H1 (cell line): ENCODE measurements around the gene MFAP3. TPM values are rescaled to one million over a fixed set of nuclear protein-coding genes. Genes with fewer than 3 reads are reported as not detected.

Source experiments
- CTCF ChIA-PET: fragments of 300-600 bp; sonication (Branson Sonifier 250); formaldehyde crosslinking; loops from one replicate; lab custom pipeline; 2021; ENCODE audit not compliant: partially characterized antibody; lab: Charles Lee
- POLR2A ChIA-PET: fragments of 300-600 bp; sonication (Branson Sonifier 250); formaldehyde crosslinking; loops from one replicate; lab custom pipeline; 2021; ENCODE audit warnings: inconsistent platforms; ENCODE audit not compliant: partially characterized antibody; lab: Charles Lee
- DNase-seq, 2 experiments: peaks; one replicate each; pipeline versions ENCODE4 v3.0.0 to v3.0.0-alpha.2; 2010 to 2022; ENCODE audit warnings: low spot score in 2 of 2, low read depth in 1 of 2, mixed read lengths in 1 of 2
- FAIRE-seq: peaks from 2 replicates; lab custom pipeline; 2011; peaks lifted over from hg19 to GRCh38; lab: Jason Lieb, UNC
- H2AFZ ChIP-seq: 2 replicates; pipeline ENCODE4 v1.8.1; 2012; ENCODE audit warnings: low read length, inconsistent platforms
- H2AK5ac ChIP-seq: 2 replicates; pipeline ENCODE4 v1.6.1; 2013; ENCODE audit warnings: low read depth, low read length
- H2BK120ac ChIP-seq: replicated peaks from 2 replicates; pipeline ENCODE3; 2013; ENCODE audit warnings: low read depth, low read length, inconsistent platforms
- H2BK12ac ChIP-seq: 2 replicates; pipeline ENCODE4 v1.6.1; 2013; ENCODE audit warnings: low read depth, low read length
- H2BK15ac ChIP-seq: 2 replicates; pipeline ENCODE4 v1.6.1; 2013; ENCODE audit warnings: low read length
- H2BK20ac ChIP-seq: 2 replicates; pipeline ENCODE4 v1.6.1; 2013; ENCODE audit warnings: low read length
- H2BK5ac ChIP-seq: 2 replicates; pipeline ENCODE4 v1.6.1; 2013; ENCODE audit warnings: low read depth, low read length
- H3K14ac ChIP-seq: 2 replicates; pipeline ENCODE4 v1.6.1; 2013; ENCODE audit warnings: inconsistent platforms; ENCODE audit not compliant: insufficient read length
- H3K18ac ChIP-seq: 2 replicates; pipeline ENCODE4 v1.6.1; 2013; ENCODE audit warnings: low read length; ENCODE audit errors: extremely low read depth
- H3K23ac ChIP-seq: 2 replicates; pipeline ENCODE4 v1.6.1; 2013; ENCODE audit warnings: inconsistent platforms; ENCODE audit not compliant: insufficient read length
- H3K23me2 ChIP-seq: 2 replicates; pipeline ENCODE4 v1.6.1; 2013; ENCODE audit warnings: low read depth, low read length
- H3K27ac ChIP-seq: 2 replicates; pipeline ENCODE4 v1.6.1; 2011; ENCODE audit warnings: low read depth, low read length, inconsistent platforms
- H3K27me3 ChIP-seq, 4 experiments: replicated peaks in 1 of 4; 1 replicate in 1 of 4; 2 replicates in 3 of 4; pipeline versions ENCODE4 v1.6.1 to v1.8.1; 2011 to 2013; ENCODE audit warnings: low read length in 3 of 4, mild to moderate bottlenecking in 3 of 4, inconsistent platforms in 2 of 4, mixed read lengths in 2 of 4, moderate library complexity in 1 of 4; ENCODE audit not compliant: control insufficient read depth in 3 of 4, insufficient read depth in 3 of 4; ENCODE audit errors: extremely low read depth in 1 of 4
- H3K36me3 ChIP-seq, 4 experiments: 2 replicates each; pipeline versions ENCODE4 v1.6.1 to v1.8.1; 2011 to 2013; ENCODE audit warnings: mild to moderate bottlenecking in 4 of 4, low read length in 3 of 4, moderate library complexity in 2 of 4, control low read depth in 1 of 4, inconsistent platforms in 1 of 4; ENCODE audit not compliant: insufficient read depth in 4 of 4, control insufficient read depth in 2 of 4
- H3K4ac ChIP-seq: replicated peaks from 2 replicates; pipeline ENCODE3; 2013; ENCODE audit warnings: low read length, low read depth, mixed read lengths, inconsistent platforms; ENCODE audit not compliant: insufficient read length
- H3K4me1 ChIP-seq, 4 experiments: replicated peaks in 1 of 4; 1 replicate in 1 of 4; 2 replicates in 3 of 4; pipeline versions ENCODE4 v1.6.1 to v1.8.1; 2011 to 2013; ENCODE audit warnings: low read length in 3 of 4, inconsistent platforms in 2 of 4, mixed read lengths in 1 of 4; ENCODE audit not compliant: insufficient read depth in 4 of 4, control insufficient read depth in 3 of 4
- H3K4me2 ChIP-seq, 2 experiments: 2 replicates each; pipeline versions ENCODE4 v1.6.1 to v1.8.1; 2011 to 2013; ENCODE audit warnings: low read depth in 2 of 2, low read length in 2 of 2, control low read depth in 1 of 2, inconsistent platforms in 1 of 2, mild to moderate bottlenecking in 1 of 2; ENCODE audit not compliant: insufficient read depth in 1 of 2
- H3K4me3 ChIP-seq, 4 experiments: fragments of 200-600, 300-600 bp in 1 of 4; sonication (generic), shearing (Covaris generic), sonication (Bioruptor Twin) in 1 of 4; 2 replicates each; pipeline versions ENCODE4 v1.5.1 to v1.8.1; 2011 to 2016; ENCODE audit warnings: low read length in 4 of 4, low read depth in 3 of 4, control low read depth in 2 of 4, inconsistent platforms in 2 of 4, mild to moderate bottlenecking in 2 of 4, mixed read lengths in 1 of 4, moderate library complexity in 1 of 4; ENCODE audit not compliant: insufficient read depth in 2 of 4; ENCODE audit errors: extremely low read depth in 1 of 4
- H3K56ac ChIP-seq: replicated peaks from 2 replicates; pipeline ENCODE3; 2013; ENCODE audit warnings: low read depth, mild to moderate bottlenecking, mixed read lengths, low read length, inconsistent platforms; ENCODE audit not compliant: insufficient read length
- H3K79me1 ChIP-seq: 2 replicates; pipeline ENCODE4 v1.6.1; 2013; ENCODE audit warnings: low read depth, low read length, control low read depth
- H3K79me2 ChIP-seq, 2 experiments: 2 replicates each; pipeline versions ENCODE4 v1.6.1 to v1.8.1; 2012 to 2013; ENCODE audit warnings: low read length in 2 of 2, mild to moderate bottlenecking in 2 of 2, inconsistent platforms in 1 of 2; ENCODE audit not compliant: insufficient read depth in 2 of 2, control insufficient read depth in 1 of 2
- H3K9ac ChIP-seq, 4 experiments: replicated peaks in 1 of 4; 1 replicate in 1 of 4; 2 replicates in 3 of 4; pipeline versions ENCODE4 v1.6.1 to v1.8.1; 2011 to 2013; ENCODE audit warnings: low read depth in 3 of 4, low read length in 3 of 4, control low read depth in 2 of 4, mild to moderate bottlenecking in 2 of 4, moderate library complexity in 2 of 4, inconsistent platforms in 1 of 4; ENCODE audit errors: extremely low read depth in 1 of 4
- H3K9me3 ChIP-seq, 2 experiments: 2 replicates each; pipeline versions ENCODE4 v1.6.1 to v1.8.1; 2012 to 2013; ENCODE audit warnings: mild to moderate bottlenecking in 2 of 2, moderate library complexity in 2 of 2, control low read depth in 1 of 2, inconsistent platforms in 1 of 2, low read depth in 1 of 2, low read length in 1 of 2, mixed read lengths in 1 of 2; ENCODE audit not compliant: insufficient read depth in 2 of 2
- H4K20me1 ChIP-seq, 2 experiments: replicated peaks in 1 of 2; 2 replicates each; pipeline versions ENCODE3 to v1.8.1; 2011 to 2013; ENCODE audit warnings: inconsistent platforms in 2 of 2, low read length in 2 of 2, mild to moderate bottlenecking in 1 of 2; ENCODE audit not compliant: insufficient read depth in 2 of 2, control insufficient read depth in 1 of 2
- H4K5ac ChIP-seq: 2 replicates; pipeline ENCODE4 v1.6.1; 2013; ENCODE audit warnings: low read length, low read depth, mixed read lengths, inconsistent platforms; ENCODE audit not compliant: insufficient read length
- H4K8ac ChIP-seq: 2 replicates; pipeline ENCODE4 v1.8.0; 2013; ENCODE audit warnings: mild to moderate bottlenecking, moderate library complexity, low read length, inconsistent platforms; ENCODE audit not compliant: insufficient read depth; ENCODE audit errors: extremely low read depth
- H4K91ac ChIP-seq: replicated peaks from 2 replicates; pipeline ENCODE3; 2013; ENCODE audit warnings: low read length, mixed read lengths, inconsistent platforms; ENCODE audit not compliant: insufficient read length
- BACH1 ChIP-seq: IDR thresholded peaks from 2 replicates; pipeline ENCODE4 v1.6.1; 2012; ENCODE audit warnings: low read length, improper control_type of control experiment
- CBX5 ChIP-seq: fragments of 300-800, 300-1000 bp; sonication (generic); IDR thresholded peaks from 2 replicates; pipeline ENCODE4 v1.7.1; 2016; ENCODE audit warnings: antibody characterized with exemption, low read length, low read depth
- CBX8 ChIP-seq: fragments of 300-800, 300-1000 bp; sonication (generic); IDR thresholded peaks from 2 replicates; pipeline ENCODE4 v1.7.1; 2016; ENCODE audit warnings: low read depth, low read length, borderline replicate concordance
- EP300 ChIP-seq, 2 experiments: IDR thresholded peaks; 1 replicate in 1 of 2; 2 replicates in 1 of 2; pipeline ENCODE4 v1.6.1; 2011 to 2012; ENCODE audit warnings: low read depth in 2 of 2, low read length in 2 of 2, mild to moderate bottlenecking in 2 of 2, borderline replicate concordance in 1 of 2, inconsistent platforms in 1 of 2, moderate library complexity in 1 of 2
- EZH2 ChIP-seq: fragments of 200-600 bp; sonication (generic); IDR thresholded peaks from 2 replicates; pipeline ENCODE4 v1.7.1; 2012; ENCODE audit warnings: low read depth, mild to moderate bottlenecking, moderate library complexity, low read length, inconsistent platforms; ENCODE audit not compliant: severe bottlenecking
- JUN ChIP-seq: IDR thresholded peaks from 2 replicates; pipeline ENCODE4 v1.6.1; 2011; ENCODE audit warnings: low read depth, mild to moderate bottlenecking, improper control_type of control experiment, low read length
- JUND ChIP-seq: IDR thresholded peaks from 2 replicates; pipeline ENCODE4 v1.6.1; 2011; ENCODE audit warnings: mild to moderate bottlenecking, improper control_type of control experiment, low read length
- POLR2A ChIP-seq, 2 experiments: IDR thresholded peaks; 1 replicate in 1 of 2; 2 replicates in 1 of 2; pipeline ENCODE4 v1.6.1; 2011; ENCODE audit warnings: low read depth in 2 of 2, low read length in 2 of 2, mild to moderate bottlenecking in 2 of 2; ENCODE audit errors: control extremely low read depth in 1 of 2
- SAP30 ChIP-seq: fragments of 300-600 bp; sonication (generic); IDR thresholded peaks from 2 replicates; pipeline ENCODE4 v1.7.1; 2012; ENCODE audit warnings: low read length, moderate library complexity, mild to moderate bottlenecking, inconsistent platforms; ENCODE audit not compliant: insufficient read depth, insufficient replicate concordance
- TAF1 ChIP-seq: IDR thresholded peaks from 2 replicates; pipeline ENCODE4 v1.6.1; 2011; ENCODE audit warnings: mild to moderate bottlenecking, low read depth, low read length
- TCF12 ChIP-seq: IDR thresholded peaks from 2 replicates; pipeline ENCODE4 v1.6.1; 2011; ENCODE audit warnings: low read depth, mild to moderate bottlenecking, low read length
- TEAD4 ChIP-seq: IDR thresholded peaks from 2 replicates; pipeline ENCODE4 v1.6.1; 2012; ENCODE audit warnings: low read depth, low read length, inconsistent platforms, mixed read lengths
- polyA plus RNA-seq, 7 experiments: library from polyadenylated mRNA; depleted of rRNA in 3 of 7; stranded (reverse) in 5 of 7; unstranded in 2 of 7; fragments of >200 nt in 5 of 7; fragments of 200-250 nt in 2 of 7; gene quantifications; 1 replicate in 5 of 7; 2 replicates in 1 of 7; 4 replicates in 1 of 7; pipeline versions ENCODE4 v1.2.1 to v1.2.3, GENCODE V29; 2011 to 2013; ENCODE audit warnings: missing spikeins in 2 of 7, mixed read lengths in 2 of 7
- total RNA-seq: library from RNA; stranded (reverse); fragmentation: NEBNext Ultra II Directional; extraction: Animal tissue kit (Norgen Biotek cat#: 25700); gene quantifications from 2 replicates; pipeline ENCODE4 v1.2.1, GENCODE V29; 2021
- TF ChIP-seq, protein P1 (sequence below): IDR thresholded peaks from 2 replicates; pipeline ENCODE4 v1.6.1; 2011; ENCODE audit warnings: low read length, improper control_type of control experiment
- TF ChIP-seq, protein P2 (sequence below): IDR thresholded peaks from 2 replicates; pipeline ENCODE4 v1.6.1; 2012; ENCODE audit warnings: inconsistent platforms

The MFAP3 gene
- total and polyA plus RNA-seq, 2 of the 8 experiments (the other 6 are each of a cell fraction or from before 2014, with no cell fraction given): 13.7 to 27.0 TPM

DNA sequence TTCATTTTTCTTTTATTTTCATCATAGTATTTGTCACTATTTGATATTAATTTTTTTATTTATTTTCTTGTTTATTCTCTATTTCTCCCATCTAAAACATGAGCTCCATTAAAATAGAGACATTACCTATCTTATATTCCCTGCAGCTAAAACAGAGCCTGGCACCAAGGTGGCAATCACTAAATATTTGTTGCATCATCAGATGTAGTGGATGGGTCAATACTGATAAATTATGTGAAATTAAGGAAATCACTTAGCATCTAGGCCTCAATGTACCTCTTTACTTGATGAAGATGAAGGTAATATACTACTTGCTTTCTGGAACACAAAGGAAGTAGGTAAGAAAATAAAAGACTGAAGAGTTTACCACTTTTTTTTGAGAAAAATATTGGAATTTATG, 24.6 kb downstream of the MFAP3 start:
- Histone ChIP-seq H2BK15ac (no peak overlapping the region), H3K9ac (no peak overlapping the region), H3K79me2 (no peaks in the 10 kb centered on the region), H3K18ac (no peak overlapping the region), H3K4me2 (no peak overlapping the region), H2AFZ (no peak overlapping the region), H3K27me3 (no peaks in the 10 kb centered on the region; a peak in 1 of 7 replicates), H2AK5ac (no peak overlapping the region), H2BK12ac (no peak overlapping the region), H2BK5ac (no peak overlapping the region), H3K14ac (no peak overlapping the region), H3K4me1 (peaks cover 0 to 12% (median 2%) of the 10 kb centered on the region in 4 experiments; a peak in 2 of 7 replicates), H2BK120ac (no peak overlapping the region), H4K5ac (no peak overlapping the region), H3K79me1 (no peaks in the 10 kb centered on the region), H4K20me1 (peaks cover 0 to 11% of the 10 kb centered on the region in 2 experiments), H3K23me2 (no peaks in the 10 kb centered on the region), H3K4me3 (no peak overlapping the region), H2BK20ac (no peak overlapping the region), H3K23ac (no peak overlapping the region), H3K36me3 (no peaks in the 10 kb centered on the region), H3K9me3 (no peaks in the 10 kb centered on the region), H3K4ac (no peak overlapping the region), H4K8ac (no peak overlapping the region), H4K91ac (no peak overlapping the region), H3K56ac (no peak overlapping the region), H3K27ac (no peak overlapping the region)
- DNase-seq: no peak
- ChIA-PET POLR2A (interaction anchor here (1.3 kb wide), 1 partner anchor 17 kb away, joined by 3 read pairs; no protein-coding TSS in a partner anchor), CTCF (interaction anchor here (0.6 to 9.6 kb wide), 10 partner anchors 10 to 353 kb away, joined by 3 to 61 read pairs (median 3); no protein-coding TSS in a partner anchor)
- FAIRE-seq: no peak
- TF ChIP-seq, protein P1, sequence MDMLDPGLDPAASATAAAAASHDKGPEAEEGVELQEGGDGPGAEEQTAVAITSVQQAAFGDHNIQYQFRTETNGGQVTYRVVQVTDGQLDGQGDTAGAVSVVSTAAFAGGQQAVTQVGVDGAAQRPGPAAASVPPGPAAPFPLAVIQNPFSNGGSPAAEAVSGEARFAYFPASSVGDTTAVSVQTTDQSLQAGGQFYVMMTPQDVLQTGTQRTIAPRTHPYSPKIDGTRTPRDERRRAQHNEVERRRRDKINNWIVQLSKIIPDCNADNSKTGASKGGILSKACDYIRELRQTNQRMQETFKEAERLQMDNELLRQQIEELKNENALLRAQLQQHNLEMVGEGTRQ: no peak
- TF ChIP-seq BACH1 (no peak), JUND (no peak), TEAD4 (no peak), EP300 (IDR thresholded peaks at IDR 0.05; ENCODE audit: borderline replicate concordance in 1 of 2, low read depth in 2 of 2, low read length in 2 of 2) (no peak), SAP30 (no peak), POLR2A (IDR thresholded peaks at IDR 0.05; ENCODE audit: control extremely low read depth in 1 of 2, low read depth in 2 of 2, low read length in 2 of 2) (no peak), JUN (no peak), CBX5 (no peak), TCF12 (no peak), EZH2 (no peak), CBX8 (no peak), TAF1 (no peak)
- TF ChIP-seq, protein P2, sequence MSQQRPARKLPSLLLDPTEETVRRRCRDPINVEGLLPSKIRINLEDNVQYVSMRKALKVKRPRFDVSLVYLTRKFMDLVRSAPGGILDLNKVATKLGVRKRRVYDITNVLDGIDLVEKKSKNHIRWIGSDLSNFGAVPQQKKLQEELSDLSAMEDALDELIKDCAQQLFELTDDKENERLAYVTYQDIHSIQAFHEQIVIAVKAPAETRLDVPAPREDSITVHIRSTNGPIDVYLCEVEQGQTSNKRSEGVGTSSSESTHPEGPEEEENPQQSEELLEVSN: no peak
